H1 (cell line): ENCODE results near the gene PPP1R3C. TPM values are rescaled to one million over a fixed set of nuclear protein-coding genes. Genes with fewer than 3 reads are reported as not detected.

Experiments used
- CTCF ChIA-PET: fragments of 300-600 bp; sonication (Branson Sonifier 250); formaldehyde crosslinking; loops from one replicate; lab custom pipeline; 2021; ENCODE audit not compliant: partially characterized antibody; lab: Charles Lee
- POLR2A ChIA-PET: fragments of 300-600 bp; sonication (Branson Sonifier 250); formaldehyde crosslinking; loops from one replicate; lab custom pipeline; 2021; ENCODE audit warnings: inconsistent platforms; ENCODE audit not compliant: partially characterized antibody; lab: Charles Lee
- DNase-seq, 2 experiments: peaks; one replicate each; pipeline versions ENCODE4 v3.0.0 to v3.0.0-alpha.2; 2010 to 2022; ENCODE audit warnings: low spot score in 2 of 2, low read depth in 1 of 2, mixed read lengths in 1 of 2
- FAIRE-seq: peaks from 2 replicates; lab custom pipeline; 2011; peaks lifted over from hg19 to GRCh38; lab: Jason Lieb, UNC
- H2AFZ ChIP-seq: 2 replicates; pipeline ENCODE4 v1.8.1; 2012; ENCODE audit warnings: low read length, inconsistent platforms
- H2AK5ac ChIP-seq: 2 replicates; pipeline ENCODE4 v1.6.1; 2013; ENCODE audit warnings: low read depth, low read length
- H2BK120ac ChIP-seq: replicated peaks from 2 replicates; pipeline ENCODE3; 2013; ENCODE audit warnings: low read depth, low read length, inconsistent platforms
- H2BK12ac ChIP-seq: 2 replicates; pipeline ENCODE4 v1.6.1; 2013; ENCODE audit warnings: low read depth, low read length
- H2BK15ac ChIP-seq: 2 replicates; pipeline ENCODE4 v1.6.1; 2013; ENCODE audit warnings: low read length
- H2BK20ac ChIP-seq: 2 replicates; pipeline ENCODE4 v1.6.1; 2013; ENCODE audit warnings: low read length
- H2BK5ac ChIP-seq: 2 replicates; pipeline ENCODE4 v1.6.1; 2013; ENCODE audit warnings: low read depth, low read length
- H3K14ac ChIP-seq: 2 replicates; pipeline ENCODE4 v1.6.1; 2013; ENCODE audit warnings: inconsistent platforms; ENCODE audit not compliant: insufficient read length
- H3K18ac ChIP-seq: 2 replicates; pipeline ENCODE4 v1.6.1; 2013; ENCODE audit warnings: low read length; ENCODE audit errors: extremely low read depth
- H3K23ac ChIP-seq: 2 replicates; pipeline ENCODE4 v1.6.1; 2013; ENCODE audit warnings: inconsistent platforms; ENCODE audit not compliant: insufficient read length
- H3K23me2 ChIP-seq: 2 replicates; pipeline ENCODE4 v1.6.1; 2013; ENCODE audit warnings: low read depth, low read length
- H3K27ac ChIP-seq: 2 replicates; pipeline ENCODE4 v1.6.1; 2011; ENCODE audit warnings: low read depth, low read length, inconsistent platforms
- H3K27me3 ChIP-seq, 4 experiments: replicated peaks in 1 of 4; 1 replicate in 1 of 4; 2 replicates in 3 of 4; pipeline versions ENCODE4 v1.6.1 to v1.8.1; 2011 to 2013; ENCODE audit warnings: low read length in 3 of 4, mild to moderate bottlenecking in 3 of 4, inconsistent platforms in 2 of 4, mixed read lengths in 2 of 4, moderate library complexity in 1 of 4; ENCODE audit not compliant: control insufficient read depth in 3 of 4, insufficient read depth in 3 of 4; ENCODE audit errors: extremely low read depth in 1 of 4
- H3K36me3 ChIP-seq, 4 experiments: 2 replicates each; pipeline versions ENCODE4 v1.6.1 to v1.8.1; 2011 to 2013; ENCODE audit warnings: mild to moderate bottlenecking in 4 of 4, low read length in 3 of 4, moderate library complexity in 2 of 4, control low read depth in 1 of 4, inconsistent platforms in 1 of 4; ENCODE audit not compliant: insufficient read depth in 4 of 4, control insufficient read depth in 2 of 4
- H3K4ac ChIP-seq: replicated peaks from 2 replicates; pipeline ENCODE3; 2013; ENCODE audit warnings: low read length, low read depth, mixed read lengths, inconsistent platforms; ENCODE audit not compliant: insufficient read length
- H3K4me1 ChIP-seq, 4 experiments: replicated peaks in 1 of 4; 1 replicate in 1 of 4; 2 replicates in 3 of 4; pipeline versions ENCODE4 v1.6.1 to v1.8.1; 2011 to 2013; ENCODE audit warnings: low read length in 3 of 4, inconsistent platforms in 2 of 4, mixed read lengths in 1 of 4; ENCODE audit not compliant: insufficient read depth in 4 of 4, control insufficient read depth in 3 of 4
- H3K4me2 ChIP-seq, 2 experiments: 2 replicates each; pipeline versions ENCODE4 v1.6.1 to v1.8.1; 2011 to 2013; ENCODE audit warnings: low read depth in 2 of 2, low read length in 2 of 2, control low read depth in 1 of 2, inconsistent platforms in 1 of 2, mild to moderate bottlenecking in 1 of 2; ENCODE audit not compliant: insufficient read depth in 1 of 2
- H3K4me3 ChIP-seq, 4 experiments: fragments of 200-600, 300-600 bp in 1 of 4; sonication (generic), shearing (Covaris generic), sonication (Bioruptor Twin) in 1 of 4; 2 replicates each; pipeline versions ENCODE4 v1.5.1 to v1.8.1; 2011 to 2016; ENCODE audit warnings: low read length in 4 of 4, low read depth in 3 of 4, control low read depth in 2 of 4, inconsistent platforms in 2 of 4, mild to moderate bottlenecking in 2 of 4, mixed read lengths in 1 of 4, moderate library complexity in 1 of 4; ENCODE audit not compliant: insufficient read depth in 2 of 4; ENCODE audit errors: extremely low read depth in 1 of 4
- H3K56ac ChIP-seq: replicated peaks from 2 replicates; pipeline ENCODE3; 2013; ENCODE audit warnings: low read depth, mild to moderate bottlenecking, mixed read lengths, low read length, inconsistent platforms; ENCODE audit not compliant: insufficient read length
- H3K79me1 ChIP-seq: 2 replicates; pipeline ENCODE4 v1.6.1; 2013; ENCODE audit warnings: low read depth, low read length, control low read depth
- H3K79me2 ChIP-seq, 2 experiments: 2 replicates each; pipeline versions ENCODE4 v1.6.1 to v1.8.1; 2012 to 2013; ENCODE audit warnings: low read length in 2 of 2, mild to moderate bottlenecking in 2 of 2, inconsistent platforms in 1 of 2; ENCODE audit not compliant: insufficient read depth in 2 of 2, control insufficient read depth in 1 of 2
- H3K9ac ChIP-seq, 4 experiments: replicated peaks in 1 of 4; 1 replicate in 1 of 4; 2 replicates in 3 of 4; pipeline versions ENCODE4 v1.6.1 to v1.8.1; 2011 to 2013; ENCODE audit warnings: low read depth in 3 of 4, low read length in 3 of 4, control low read depth in 2 of 4, mild to moderate bottlenecking in 2 of 4, moderate library complexity in 2 of 4, inconsistent platforms in 1 of 4; ENCODE audit errors: extremely low read depth in 1 of 4
- H3K9me3 ChIP-seq, 2 experiments: 2 replicates each; pipeline versions ENCODE4 v1.6.1 to v1.8.1; 2012 to 2013; ENCODE audit warnings: mild to moderate bottlenecking in 2 of 2, moderate library complexity in 2 of 2, control low read depth in 1 of 2, inconsistent platforms in 1 of 2, low read depth in 1 of 2, low read length in 1 of 2, mixed read lengths in 1 of 2; ENCODE audit not compliant: insufficient read depth in 2 of 2
- H4K20me1 ChIP-seq, 2 experiments: replicated peaks in 1 of 2; 2 replicates each; pipeline versions ENCODE3 to v1.8.1; 2011 to 2013; ENCODE audit warnings: inconsistent platforms in 2 of 2, low read length in 2 of 2, mild to moderate bottlenecking in 1 of 2; ENCODE audit not compliant: insufficient read depth in 2 of 2, control insufficient read depth in 1 of 2
- H4K5ac ChIP-seq: 2 replicates; pipeline ENCODE4 v1.6.1; 2013; ENCODE audit warnings: low read length, low read depth, mixed read lengths, inconsistent platforms; ENCODE audit not compliant: insufficient read length
- H4K8ac ChIP-seq: 2 replicates; pipeline ENCODE4 v1.8.0; 2013; ENCODE audit warnings: mild to moderate bottlenecking, moderate library complexity, low read length, inconsistent platforms; ENCODE audit not compliant: insufficient read depth; ENCODE audit errors: extremely low read depth
- H4K91ac ChIP-seq: replicated peaks from 2 replicates; pipeline ENCODE3; 2013; ENCODE audit warnings: low read length, mixed read lengths, inconsistent platforms; ENCODE audit not compliant: insufficient read length
- CEBPB ChIP-seq: IDR thresholded peaks from 2 replicates; pipeline ENCODE4 v1.6.1; 2012; ENCODE audit warnings: low read depth, low read length
- CHD2 ChIP-seq: IDR thresholded peaks from 2 replicates; pipeline ENCODE4 v1.6.1; 2012; ENCODE audit warnings: low read length, improper control_type of control experiment
- KDM1A ChIP-seq: fragments of 200-600, 300-600 bp; sonication (generic); IDR thresholded peaks from 2 replicates; pipeline ENCODE4 v1.7.1; 2016; ENCODE audit warnings: mild to moderate bottlenecking, low read length, borderline replicate concordance
- KDM4A ChIP-seq: IDR thresholded peaks from one replicate; pipeline ENCODE4 v1.7.1; 2012; ENCODE audit warnings: low read depth, mild to moderate bottlenecking, moderate library complexity, low read length, inconsistent platforms; ENCODE audit not compliant: severe bottlenecking
- MAFK ChIP-seq: IDR thresholded peaks from 2 replicates; pipeline ENCODE4 v1.6.1; 2012; ENCODE audit warnings: low read depth, mild to moderate bottlenecking, improper control_type of control experiment, low read length
- NRF1 ChIP-seq: IDR thresholded peaks from 2 replicates; pipeline ENCODE4 v1.6.1; 2011; ENCODE audit warnings: mild to moderate bottlenecking, low read depth, low read length, improper control_type of control experiment
- POLR2A ChIP-seq, 2 experiments: IDR thresholded peaks; 1 replicate in 1 of 2; 2 replicates in 1 of 2; pipeline ENCODE4 v1.6.1; 2011; ENCODE audit warnings: low read depth in 2 of 2, low read length in 2 of 2, mild to moderate bottlenecking in 2 of 2; ENCODE audit errors: control extremely low read depth in 1 of 2
- RFX5 ChIP-seq: IDR thresholded peaks from 2 replicates; pipeline ENCODE4 v1.6.1; 2011; ENCODE audit warnings: low read depth, low read length, improper control_type of control experiment, borderline replicate concordance
- RXRA ChIP-seq: IDR thresholded peaks from 2 replicates; pipeline ENCODE4 v1.6.1; 2011; ENCODE audit warnings: low read depth, mild to moderate bottlenecking, low read length, moderate library complexity; ENCODE audit not compliant: insufficient read depth
- SAP30 ChIP-seq: fragments of 300-600 bp; sonication (generic); IDR thresholded peaks from 2 replicates; pipeline ENCODE4 v1.7.1; 2012; ENCODE audit warnings: low read length, moderate library complexity, mild to moderate bottlenecking, inconsistent platforms; ENCODE audit not compliant: insufficient read depth, insufficient replicate concordance
- SP1 ChIP-seq: IDR thresholded peaks from 2 replicates; pipeline ENCODE4 v1.6.1; 2011; ENCODE audit warnings: low read depth, low read length
- SRF ChIP-seq: IDR thresholded peaks from 2 replicates; pipeline ENCODE4 v1.6.1; 2011; ENCODE audit warnings: mild to moderate bottlenecking, low read depth, low read length, moderate library complexity
- USF2 ChIP-seq: IDR thresholded peaks from 2 replicates; pipeline ENCODE4 v1.6.1; 2011; ENCODE audit warnings: low read length, improper control_type of control experiment
- WGBS, 2 experiments: shearing (Covaris generic) in 1 of 2; methylation state at CpG; one replicate each; pipeline versions ENCODE4 v1.1.6 to v1.1.7; 2013 to 2015; ENCODE audit warnings: low lambda C conversion rate in 2 of 2, mixed read lengths in 2 of 2, inconsistent platforms in 1 of 2, low coverage in 1 of 2, missing lambda C conversion rate in 1 of 2; ENCODE audit not compliant: insufficient replicate concordance in 2 of 2, insufficient coverage in 1 of 2, insufficient read length in 1 of 2; ENCODE audit errors: extremely low coverage in 1 of 2, missing lambda C conversion rate in 1 of 2; 5-methylcytosine and 5-hydroxymethylcytosine counted together
- polyA plus RNA-seq, 7 experiments: library from polyadenylated mRNA; depleted of rRNA in 3 of 7; stranded (reverse) in 5 of 7; unstranded in 2 of 7; fragments of >200 nt in 5 of 7; fragments of 200-250 nt in 2 of 7; gene quantifications; 1 replicate in 5 of 7; 2 replicates in 1 of 7; 4 replicates in 1 of 7; pipeline versions ENCODE4 v1.2.1 to v1.2.3, GENCODE V29; 2011 to 2013; ENCODE audit warnings: missing spikeins in 2 of 7, mixed read lengths in 2 of 7
- total RNA-seq: library from RNA; stranded (reverse); fragmentation: NEBNext Ultra II Directional; extraction: Animal tissue kit (Norgen Biotek cat#: 25700); gene quantifications from 2 replicates; pipeline ENCODE4 v1.2.1, GENCODE V29; 2021

Gene PPP1R3C
- total and polyA plus RNA-seq, 2 of the 8 experiments (the other 6 are each of a cell fraction or from before 2014, with no cell fraction given), result 1.3 TPM

GRCh38 chr10:91582153-91582554, 50.7 kb downstream of the PPP1R3C start:
- Histone ChIP-seq H2AFZ (no peak overlapping the region), H3K4me3 (no peak overlapping the region), H4K5ac (no peak overlapping the region), H2BK12ac (no peak overlapping the region), H3K36me3 (no peaks in the 10 kb centered on the region), H3K27ac (no peak overlapping the region), H2BK5ac (no peak overlapping the region), H3K14ac (no peak overlapping the region), H3K9me3 (no peaks in the 10 kb centered on the region), H3K27me3 (no peaks in the 10 kb centered on the region), H3K9ac (no peak overlapping the region), H2BK20ac (no peak overlapping the region), H3K4me1 (no peaks in the 10 kb centered on the region), H2BK120ac (no peak overlapping the region), H3K4me2 (no peak overlapping the region), H3K4ac (no peak overlapping the region), H4K91ac (no peak overlapping the region), H4K8ac (no peak overlapping the region), H3K18ac (no peak overlapping the region), H2BK15ac (no peak overlapping the region), H3K79me2 (no peaks in the 10 kb centered on the region), H3K56ac (no peak overlapping the region), H3K23me2 (no peaks in the 10 kb centered on the region; the same call in 1 of the 2 replicates), H4K20me1 (no peaks in the 10 kb centered on the region), H2AK5ac (no peak overlapping the region), H3K79me1 (no peaks in the 10 kb centered on the region), H3K23ac (no peak overlapping the region)
- CTCF ChIA-PET, result interaction anchor here (0.6 to 3.5 kb wide), 6 partner anchors 8 to 283 kb away, joined by 3 to 8 read pairs (median 3); no protein-coding TSS in a partner anchor
- no peak for FAIRE-seq
- POLR2A ChIA-PET, result no interaction called here
- WGBS, 2 experiments, result 100% methylated on average over 2 of the region's 2 CpGs; no CpG with 5 or more reads in 1 of the 2 experiments
- no peak for DNase-seq
- no peak for TF ChIP-seq SAP30
- TF ChIP-seq CEBPB, result no peak
- TF ChIP-seq NRF1, result no peak
- no peak for TF ChIP-seq RFX5
- no peak for TF ChIP-seq CHD2
- TF ChIP-seq SP1, result no peak
- no peak for TF ChIP-seq MAFK
- TF ChIP-seq POLR2A (IDR thresholded peaks at IDR 0.05; ENCODE audit: control extremely low read depth in 1 of 2, low read depth in 2 of 2, low read length in 2 of 2), result no peak
- TF ChIP-seq RXRA, result no peak
- TF ChIP-seq SRF, result no peak
- no peak for TF ChIP-seq KDM1A
- no peak for TF ChIP-seq KDM4A
- no peak for TF ChIP-seq USF2
